Right atrium auricular region (tissue), 2 donors: ENCODE results near the gene IFNA8. TPM values are rescaled to one million over a fixed set of nuclear protein-coding genes. Genes with fewer than 3 reads are reported as not detected.
"Not testable (repeated sequence)": the region's sequence is repeated elsewhere in the genome, so short reads cannot be mapped to it uniquely, and the experiment has no call there.

ENCODE experiments used
- DNase-seq: peaks from one replicate; pipeline ENCODE4 v3.0.0-alpha.2; 2019; ENCODE audit warnings: low spot score
- H3K27ac ChIP-seq, 2 donors: fragments of 200-600 bp; sonication (generic); 1 replicate in 1 of 2; 2 replicates in 1 of 2; pipeline ENCODE4 v1.5.1; 2016 to 2019
- H3K27me3 ChIP-seq, 2 donors: fragments of 200-600 bp; sonication (generic); one replicate each; pipeline versions ENCODE4 v1.5.1 to v1.6.0; 2017 to 2019
- H3K36me3 ChIP-seq: fragments of 200-600 bp; sonication (generic); one replicate; pipeline ENCODE4 v1.5.1; 2016
- H3K4me1 ChIP-seq, 2 donors: fragments of 200-600 bp; sonication (generic); one replicate each; pipeline versions ENCODE4 v1.5.1 to v1.6.0; 2017 to 2019
- H3K4me3 ChIP-seq, 2 donors: fragments of 200-600 bp; sonication (generic); 1 replicate in 1 of 2; 2 replicates in 1 of 2; pipeline ENCODE4 v1.5.1; 2017 to 2019; ENCODE audit warnings: mild to moderate bottlenecking in 1 of 2, moderate library complexity in 1 of 2
- H3K9me3 ChIP-seq, 2 donors: fragments of 200-600 bp; sonication (generic); one replicate each; pipeline ENCODE4 v1.5.1; 2019
- CTCF ChIP-seq, 2 donors: fragments of 200-600 bp; sonication (generic); IDR thresholded peaks; one replicate each; pipeline ENCODE4 v1.5.1; 2019; ENCODE audit warnings: antibody characterized with exemption in 2 of 2
- total RNA-seq, 2 donors: library from RNA; depleted of rRNA; stranded (reverse); fragments of >200 nt; gene quantifications; one replicate each; pipeline ENCODE4 v1.1.0, GENCODE V29; 2016

The IFNA8 gene
- not detected for total RNA-seq

- TF ChIP-seq CTCF (IDR thresholded peaks at IDR 0.05) = no peak
- H3K36me3 ChIP-seq = no peaks in the 10 kb centered on the region
- no peaks in the 10 kb centered on the region for H3K27me3 ChIP-seq
- H3K4me3 ChIP-seq = no peak within 1 kb of the TSS
- no peaks in the 10 kb centered on the region for H3K9me3 ChIP-seq
- no peaks in the 10 kb centered on the region for H3K4me1 ChIP-seq
- no peak for DNase-seq
- H3K27ac ChIP-seq = no peak within 1 kb of the TSS
Observed at GRCh38 chr9:21408817-21409216, at the start of gene IFNA8. TSS of gene IFNA8 (plus strand) at chr9:21409117. CDS start at chr9:21409177, 60 bp downstream.

- no peaks in the 10 kb centered on the region for H3K9me3 ChIP-seq
- H3K27ac ChIP-seq = no peak overlapping the region
- DNase-seq = no peak
- no peaks in the 10 kb centered on the region for H3K4me1 ChIP-seq
- no peak for TF ChIP-seq CTCF (IDR thresholded peaks at IDR 0.05)
- no peaks in the 10 kb centered on the region for H3K36me3 ChIP-seq
- H3K27me3 ChIP-seq = no peaks in the 10 kb centered on the region
- no peak overlapping the region for H3K4me3 ChIP-seq
Observed at GRCh38 chr9:21362287-21362686, 46.6 kb upstream of the IFNA8 start.

- H3K4me1 ChIP-seq, DNase-seq, H3K27me3 ChIP-seq, H3K27ac ChIP-seq, H3K9me3 ChIP-seq, H3K4me3 ChIP-seq, H3K36me3 ChIP-seq: not testable (repeated sequence)
Observed at GRCh38 chr9:21367169-21367568, 41.7 kb upstream of the IFNA8 start.

- no peak within 1 kb of the TSS for H3K4me3 ChIP-seq
- H3K9me3 ChIP-seq = no peaks in the 10 kb centered on the region
- no peak for DNase-seq
- no peaks in the 10 kb centered on the region for H3K36me3 ChIP-seq
- H3K27me3 ChIP-seq = no peaks in the 10 kb centered on the region
- no peaks in the 10 kb centered on the region for H3K4me1 ChIP-seq
- no peak within 1 kb of the TSS for H3K27ac ChIP-seq
- no peak for TF ChIP-seq CTCF (IDR thresholded peaks at IDR 0.05)
Observed at GRCh38 chr9:21367957-21368356, 41.0 kb upstream of the IFNA8 start, which contains the start of gene IFNA13. TSS of gene IFNA13 (minus strand) at chr9:21368057. CDS start at chr9:21368010, 47 bp downstream.

GRCh38 chr9:21371467-21371866 lies 37.5 kb upstream of the IFNA8 start:
- H3K4me1 ChIP-seq, DNase-seq, H3K9me3 ChIP-seq, H3K27me3 ChIP-seq, H3K36me3 ChIP-seq, H3K4me3 ChIP-seq, H3K27ac ChIP-seq: not testable (repeated sequence)

GRCh38 chr9:21381448-21382339 lies 27.2 kb upstream of the IFNA8 start:
- DNase-seq = no peak
- Histone ChIP-seq H3K4me1 (no peaks in the 10 kb centered on the region), H3K27me3 (no peaks in the 10 kb centered on the region), H3K4me3 (no peak overlapping the region), H3K9me3 (no peaks in the 10 kb centered on the region), H3K27ac (no peak overlapping the region), H3K36me3 (no peaks in the 10 kb centered on the region)
- TF ChIP-seq CTCF (IDR thresholded peaks at IDR 0.05) = no peak

- Histone ChIP-seq H3K27me3 (no peaks in the 10 kb centered on the region), H3K9me3 (no peaks in the 10 kb centered on the region)
- TF ChIP-seq CTCF (IDR thresholded peaks at IDR 0.05) = no peak
Observed at GRCh38 chr9:21383627-21384026, 25.3 kb upstream of the IFNA8 start.

More at GRCh38 chr9:21383627-21384026, 25.3 kb upstream of the IFNA8 start:
- no peaks in the 10 kb centered on the region for H3K4me1 ChIP-seq
- H3K27ac ChIP-seq = no peak overlapping the region
- H3K36me3 ChIP-seq = no peaks in the 10 kb centered on the region
- no peak for DNase-seq
- H3K4me3 ChIP-seq = no peak overlapping the region
